Gastroesophageal sphincter (tissue), 3 donors: ENCODE measurements around the gene OSGEP.

Experiments
- POLR2A ChIP-seq, 2 donors: fragments of 450-650 bp; IDR thresholded peaks; one replicate each; pipeline ENCODE4 v1.6.1; 2017; ENCODE audit warnings: antibody characterized with exemption in 2 of 2, mild to moderate bottlenecking in 2 of 2, moderate library complexity in 1 of 2
- POLR2AphosphoS5 ChIP-seq: sonication (generic); formaldehyde crosslinking; IDR thresholded peaks from one replicate; pipeline ENCODE4 v1.6.1; 2017; ENCODE audit warnings: antibody characterized with exemption
- TF ChIP-seq, protein P1 (sequence below), 4 experiments: fragments of 200-600 bp in 2 of 4; fragments of 450-650 bp in 2 of 4; sonication (generic) in 1 of 4; IDR thresholded peaks; one replicate each; pipeline ENCODE4 v1.5.1; 2017 to 2019; ENCODE audit warnings: antibody characterized with exemption in 4 of 4, mild to moderate bottlenecking in 2 of 4, moderate library complexity in 2 of 4

DNA sequence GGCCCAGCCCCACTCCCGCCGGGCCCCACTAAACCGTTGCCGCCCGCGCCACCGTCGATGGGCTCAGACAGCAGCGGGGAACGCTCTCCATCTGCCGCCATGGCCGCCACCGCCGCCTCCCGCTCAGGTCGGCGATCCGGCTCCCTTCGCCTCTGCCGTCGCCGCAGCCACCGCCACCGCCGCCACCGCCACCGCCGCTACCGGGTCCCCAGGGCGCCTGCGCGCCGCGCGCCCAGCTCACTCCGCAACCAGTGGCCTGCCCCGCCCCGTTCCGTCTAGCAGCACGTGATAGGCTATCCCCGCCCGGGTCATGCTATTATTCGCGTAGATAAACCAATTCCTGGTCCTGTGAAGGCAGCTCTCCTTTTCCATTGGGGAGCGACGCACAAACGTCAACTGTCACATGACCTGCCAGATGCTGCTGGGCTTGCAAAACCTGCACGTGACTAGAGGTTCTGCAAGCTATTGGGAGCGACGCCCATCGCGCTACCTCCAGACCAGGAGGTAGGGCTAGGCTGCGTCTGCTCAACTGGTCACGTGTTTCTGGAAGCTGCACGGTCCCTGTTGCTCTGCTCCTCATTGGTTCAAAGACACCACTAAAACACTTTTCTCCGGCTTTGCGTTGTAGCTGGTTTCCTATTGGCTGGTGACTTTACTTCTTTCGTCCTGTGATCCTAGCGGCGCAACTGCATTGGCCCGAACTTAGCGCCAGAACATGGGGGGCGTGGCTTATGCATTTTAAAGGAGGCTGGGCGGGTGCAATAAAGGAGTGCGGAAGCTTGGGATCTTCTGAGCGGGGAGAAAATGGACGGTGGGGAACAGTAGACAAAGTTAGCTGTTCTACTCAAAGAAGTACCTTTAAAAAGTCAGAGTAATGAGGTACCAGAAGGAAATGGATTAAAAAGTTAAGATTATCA lies 6.9 kb upstream of the OSGEP start, which contains the start of gene PIP4P1:
- TF ChIP-seq POLR2AphosphoS5 (peak; percentile 66), POLR2A (IDR thresholded peaks at IDR 0.05) (peak; percentile 91 to 94)
- TF ChIP-seq, protein P1, sequence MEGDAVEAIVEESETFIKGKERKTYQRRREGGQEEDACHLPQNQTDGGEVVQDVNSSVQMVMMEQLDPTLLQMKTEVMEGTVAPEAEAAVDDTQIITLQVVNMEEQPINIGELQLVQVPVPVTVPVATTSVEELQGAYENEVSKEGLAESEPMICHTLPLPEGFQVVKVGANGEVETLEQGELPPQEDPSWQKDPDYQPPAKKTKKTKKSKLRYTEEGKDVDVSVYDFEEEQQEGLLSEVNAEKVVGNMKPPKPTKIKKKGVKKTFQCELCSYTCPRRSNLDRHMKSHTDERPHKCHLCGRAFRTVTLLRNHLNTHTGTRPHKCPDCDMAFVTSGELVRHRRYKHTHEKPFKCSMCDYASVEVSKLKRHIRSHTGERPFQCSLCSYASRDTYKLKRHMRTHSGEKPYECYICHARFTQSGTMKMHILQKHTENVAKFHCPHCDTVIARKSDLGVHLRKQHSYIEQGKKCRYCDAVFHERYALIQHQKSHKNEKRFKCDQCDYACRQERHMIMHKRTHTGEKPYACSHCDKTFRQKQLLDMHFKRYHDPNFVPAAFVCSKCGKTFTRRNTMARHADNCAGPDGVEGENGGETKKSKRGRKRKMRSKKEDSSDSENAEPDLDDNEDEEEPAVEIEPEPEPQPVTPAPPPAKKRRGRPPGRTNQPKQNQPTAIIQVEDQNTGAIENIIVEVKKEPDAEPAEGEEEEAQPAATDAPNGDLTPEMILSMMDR (IDR thresholded peaks at IDR 0.05), result peak in 2 of 4 experiments; percentile 10
